ENCODE results near the gene SH3D19. TPM values are rescaled to one million over a fixed set of nuclear protein-coding genes. Genes with fewer than 3 reads are reported as not detected.

The SH3D19 gene
- total and polyA plus RNA-seq, 2 of the 4 experiments (the other 2 are of a cell fraction) = 14.4 to 27.2 TPM

- Histone ChIP-seq H3K4me1 (ENCODE audit: control insufficient read depth, insufficient read depth, low read length) (peaks cover 4% of the 10 kb centered on the region), H3K4ac (ENCODE audit: low read depth, low read length) (peak overlapping the region; percentile 56; the same call in 1 of the 2 replicates), H3K4me2 (ENCODE audit: low read depth, low read length) (peak overlapping the region; percentile 99), H3K27ac (ENCODE audit: insufficient read depth, low read length) (peak overlapping the region; percentile 54; the same call in 1 of the 2 replicates), H2BK20ac (ENCODE audit: low read depth, low read length) (peak overlapping the region; percentile 97), H3K23ac (ENCODE audit: low read depth, low read length) (peak overlapping the region; percentile 87), H3K18ac (ENCODE audit: low read depth, low read length) (peak overlapping the region; percentile 99), H2AK5ac (ENCODE audit: low read depth, low read length) (0 out of 2 replicates have a peak overlapping the region, but pooled peaks have one; percentile 11), H4K91ac (ENCODE audit: insufficient read depth, low read depth, low read length) (peak overlapping the region; percentile 45), H3K9me3 (ENCODE audit: control insufficient read depth, insufficient read depth, low read length) (no peaks in the 10 kb centered on the region), H2BK15ac (ENCODE audit: low read depth, low read length) (peak overlapping the region; percentile 49; the same call in 1 of the 3 replicates), H3K36me3 (ENCODE audit: control insufficient read depth, insufficient read depth, low read length) (no peaks in the 10 kb centered on the region; the same call in 1 of the 2 replicates), H3K4me3 (ENCODE audit: insufficient read depth, low read depth, low read length) (peak overlapping the region; percentile 59), H3K56ac (ENCODE audit: extremely low read depth, insufficient read depth, low read length) (peak overlapping the region; percentile 71; the same call in 1 of the 2 replicates), H3K14ac (replicated peaks; ENCODE audit: low read depth, low read length) (peak overlapping the region; percentile 84), H3K27me3 (ENCODE audit: control insufficient read depth, insufficient read depth, low read length) (no peaks in the 10 kb centered on the region), H2AFZ (replicated peaks; ENCODE audit: low read length, poor library complexity) (no peak overlapping the region), H3K9ac (ENCODE audit: low read depth, low read length) (peak overlapping the region; percentile 47; the same call in 1 of the 2 replicates), H2BK5ac (ENCODE audit: low read depth, low read length, poor library complexity, severe bottlenecking) (peak overlapping the region; percentile 97), H2AK9ac (replicated peaks; ENCODE audit: low read depth, low read length, poor library complexity) (no peak overlapping the region), H3K79me1 (ENCODE audit: low read depth in 1 of 2, low read length in 2 of 2) (no peaks in the 10 kb centered on the region), H3K9me1 (ENCODE audit: insufficient read depth, low read length) (no peaks in the 10 kb centered on the region), H2BK120ac (ENCODE audit: low read depth, low read length) (peak overlapping the region; percentile 90), H4K8ac (ENCODE audit: low read depth in 2 of 2, low read length in 2 of 2) (peak overlapping the region in 1 of 2 experiments; percentile 80; a peak in 3 of 4 replicates), H4K5ac (ENCODE audit: low read depth, low read length) (peak overlapping the region; percentile 86), H4K20me1 (ENCODE audit: insufficient read depth, low read length) (no peaks in the 10 kb centered on the region)
- in situ Hi-C loops (cut with MboI; ENCODE audit: low sequenced_read_pairs) = no loop called here
- peak; percentile 88 for DNase-seq
- intact Hi-C loops (cut with micrococcal nuclease) = loop anchor here (2.0 kb wide), 1 partner anchor 57 kb away; no protein-coding TSS in a partner anchor
- CTCF ChIA-PET = no interaction called here
- peak; percentile 79 for ATAC-seq (ENCODE audit: low read depth)
- peak; percentile 94 for TF ChIP-seq MAZ (IDR thresholded peaks at IDR 0.05; ENCODE audit: borderline replicate concordance, low read depth, low read length)
- peak; percentile 62 for TF ChIP-seq MAFK (IDR thresholded peaks at IDR 0.05; ENCODE audit: low read depth, low read length)
- TF ChIP-seq POLR2A (IDR thresholded peaks at IDR 0.05; ENCODE audit: low read depth, low read length) = no peak
- peak; percentile 70 for TF ChIP-seq FOS (IDR thresholded peaks at IDR 0.05; ENCODE audit: low read depth, low read length)
- dilution Hi-C loops (cut with HindIII; ENCODE audit: low sequenced_read_pairs, unreplicated experiment) = no loop called here
- WGBS, 2 experiments (ENCODE audit: extremely low coverage in 2 of 2, insufficient read length in 1 of 2) = no CpG with 5 or more reads among the region's 10 CpGs
- TSS peak; percentile 40 for BruUV-seq (replicated peaks)
- POLR2A ChIA-PET (ENCODE audit: unreplicated experiment) = no interaction called here
These were observed 99.1 kb downstream of the SH3D19 start for GRCh38 chr4:151226004-151226932.
